HCT116 (cell line): ENCODE data around the gene ZNF202. TPM values are rescaled to one million over a fixed set of nuclear protein-coding genes. Genes with fewer than 3 reads are reported as not detected.

Source experiments
- total RNA-seq: library from RNA; stranded (reverse); gene quantifications from one replicate; pipeline ENCODE4 v1.2.1, GENCODE V29; 2021; ENCODE audit not compliant: unreplicated experiment

ZNF202 gene
- total RNA-seq, 1 experiment from 2014 or later, result 16.9 TPM

Other genes starting within 250 kb of the ZNF202 start
- 0.05 TPM for gene SCN3B, start 87.0 kb downstream of the ZNF202 start, total RNA-seq
- gene OR6X1, start 12.9 kb upstream of the ZNF202 start, total RNA-seq, result not detected
- gene OR6M1, start 64.7 kb upstream of the ZNF202 start, total RNA-seq, result not detected
- not detected for gene TMEM225, start 144.0 kb upstream of the ZNF202 start, total RNA-seq
- not detected for gene OR8D4, start 160.5 kb upstream of the ZNF202 start, total RNA-seq
- gene OR4D5, start 198.0 kb upstream of the ZNF202 start, total RNA-seq, result not detected
- gene OR6T1, start 202.2 kb upstream of the ZNF202 start, total RNA-seq, result not detected
- not detected for gene OR10S1, start 236.1 kb upstream of the ZNF202 start, total RNA-seq